Keratinocyte (primary cell): ENCODE results near the gene ASS1. TPM values are rescaled to one million over a fixed set of nuclear protein-coding genes. Genes with fewer than 3 reads are reported as not detected.

ENCODE experiments used
- DNase-seq: peaks from one replicate; pipeline ENCODE4 v3.0.0-alpha.2; 2011; ENCODE audit warnings: low read depth, missing footprints, low spot score
- FAIRE-seq: peaks from 2 replicates; lab custom pipeline; 2011; peaks lifted over from hg19 to GRCh38; lab: Jason Lieb, UNC
- H2AFZ ChIP-seq: 2 replicates; pipeline ENCODE4 v1.6.0; 2012; ENCODE audit warnings: low read length, control low read depth, inconsistent platforms; ENCODE audit not compliant: control insufficient read depth
- H3K27ac ChIP-seq: 2 replicates; pipeline ENCODE4 v1.5.1; 2011; ENCODE audit warnings: low read length; ENCODE audit not compliant: control insufficient read depth, insufficient read depth
- H3K27me3 ChIP-seq: 3 replicates; pipeline ENCODE4 v1.6.0; 2011; ENCODE audit warnings: low read length; ENCODE audit not compliant: control insufficient read depth, insufficient read depth; ENCODE audit errors: extremely low read depth
- H3K36me3 ChIP-seq, 2 experiments: 2 replicates in 1 of 2; 3 replicates in 1 of 2; pipeline ENCODE4 v1.5.1; 2011; ENCODE audit warnings: low read length in 2 of 2, mild to moderate bottlenecking in 1 of 2; ENCODE audit not compliant: control insufficient read depth in 2 of 2, insufficient read depth in 2 of 2; ENCODE audit errors: extremely low read depth in 1 of 2
- H3K4me1 ChIP-seq: 3 replicates; pipeline ENCODE4 v1.5.1; 2011; ENCODE audit warnings: low read length; ENCODE audit not compliant: control insufficient read depth, insufficient read depth; ENCODE audit errors: extremely low read depth
- H3K4me2 ChIP-seq: 3 replicates; pipeline ENCODE4 v1.6.0; 2011; ENCODE audit warnings: low read depth, low read length; ENCODE audit not compliant: control insufficient read depth, insufficient read depth; ENCODE audit errors: extremely low read depth
- H3K4me3 ChIP-seq, 3 experiments: fragments of 200-600 bp in 1 of 3; sonication (generic) in 1 of 3; 2 replicates in 2 of 3; 3 replicates in 1 of 3; pipeline ENCODE4 v1.5.1; 2011 to 2016; ENCODE audit warnings: low read length in 3 of 3, mild to moderate bottlenecking in 3 of 3, control low read depth in 2 of 3, inconsistent platforms in 1 of 3, low read depth in 1 of 3, mixed read lengths in 1 of 3, mixed run types in 1 of 3, moderate library complexity in 1 of 3; ENCODE audit not compliant: control insufficient read depth in 2 of 3, insufficient read depth in 2 of 3; ENCODE audit errors: extremely low read depth in 1 of 3
- H3K79me2 ChIP-seq: 2 replicates; pipeline ENCODE4 v1.6.0; 2012; ENCODE audit warnings: low read length; ENCODE audit not compliant: control insufficient read depth, insufficient read depth
- H3K9ac ChIP-seq: 3 replicates; pipeline ENCODE4 v1.6.0; 2011; ENCODE audit warnings: low read length; ENCODE audit not compliant: control insufficient read depth, insufficient read depth; ENCODE audit errors: extremely low read depth
- H3K9me1 ChIP-seq: 3 replicates; pipeline ENCODE4 v1.6.0; 2011; ENCODE audit warnings: low read length; ENCODE audit not compliant: control insufficient read depth, insufficient read depth; ENCODE audit errors: extremely low read depth
- H3K9me3 ChIP-seq: 2 replicates; pipeline ENCODE4 v1.5.1; 2012; ENCODE audit warnings: low read depth, low read length; ENCODE audit not compliant: control insufficient read depth
- H4K20me1 ChIP-seq: 3 replicates; pipeline ENCODE4 v1.6.0; 2011; ENCODE audit warnings: low read length; ENCODE audit not compliant: control insufficient read depth, insufficient read depth; ENCODE audit errors: extremely low read depth
- EZH2 ChIP-seq: IDR thresholded peaks from one replicate; pipeline ENCODE4 v1.6.1; 2012; ENCODE audit warnings: inconsistent platforms, mild to moderate bottlenecking, low read length, moderate library complexity
- dilution Hi-C: fragments of 300-500 bp; cut with MboI; formaldehyde crosslinking; loops from one replicate; pipeline ENCODE4 v1.7.0; 2020; ENCODE audit warnings: low sequenced_read_pairs; ENCODE audit not compliant: extremely low pct_ligation_motif_present
- polyA plus RNA-seq, 5 experiments: library from polyadenylated mRNA; depleted of rRNA in 3 of 5; stranded (reverse) in 3 of 5; stranded (forward) in 1 of 5; unstranded in 1 of 5; fragments of >200 nt; gene quantifications; 1 replicate in 1 of 5; 2 replicates in 3 of 5; 3 replicates in 1 of 5; pipeline versions ENCODE4 v1.2.1 to v1.2.3, GENCODE V29; 2011 to 2012; ENCODE audit warnings: missing spikeins in 2 of 5, low read depth in 1 of 5, low replicate concordance in 1 of 5
- TF ChIP-seq, protein P1 (sequence below), 3 experiments: IDR thresholded peaks in 1 of 3; conservative IDR thresholded peaks in 1 of 3; optimal IDR thresholded peaks in 1 of 3; 2 replicates in 2 of 3; 3 replicates in 1 of 3; pipeline versions ENCODE3 to v1.5.1; 2011; ENCODE audit warnings: low read length in 3 of 3, mild to moderate bottlenecking in 3 of 3, moderate library complexity in 2 of 3, control low read depth in 1 of 3, inconsistent platforms in 1 of 3; ENCODE audit not compliant: insufficient read depth in 2 of 3; ENCODE audit errors: extremely low read depth in 1 of 3

Gene ASS1
- polyA plus RNA-seq, 1 donor (not counting 4 experiments of a cell fraction or from before 2014, with no cell fraction given): 52.4 TPM

GRCh38 chr9:130536701-130537107 lies 91.9 kb downstream of the ASS1 start:
- TF ChIP-seq, protein P1, sequence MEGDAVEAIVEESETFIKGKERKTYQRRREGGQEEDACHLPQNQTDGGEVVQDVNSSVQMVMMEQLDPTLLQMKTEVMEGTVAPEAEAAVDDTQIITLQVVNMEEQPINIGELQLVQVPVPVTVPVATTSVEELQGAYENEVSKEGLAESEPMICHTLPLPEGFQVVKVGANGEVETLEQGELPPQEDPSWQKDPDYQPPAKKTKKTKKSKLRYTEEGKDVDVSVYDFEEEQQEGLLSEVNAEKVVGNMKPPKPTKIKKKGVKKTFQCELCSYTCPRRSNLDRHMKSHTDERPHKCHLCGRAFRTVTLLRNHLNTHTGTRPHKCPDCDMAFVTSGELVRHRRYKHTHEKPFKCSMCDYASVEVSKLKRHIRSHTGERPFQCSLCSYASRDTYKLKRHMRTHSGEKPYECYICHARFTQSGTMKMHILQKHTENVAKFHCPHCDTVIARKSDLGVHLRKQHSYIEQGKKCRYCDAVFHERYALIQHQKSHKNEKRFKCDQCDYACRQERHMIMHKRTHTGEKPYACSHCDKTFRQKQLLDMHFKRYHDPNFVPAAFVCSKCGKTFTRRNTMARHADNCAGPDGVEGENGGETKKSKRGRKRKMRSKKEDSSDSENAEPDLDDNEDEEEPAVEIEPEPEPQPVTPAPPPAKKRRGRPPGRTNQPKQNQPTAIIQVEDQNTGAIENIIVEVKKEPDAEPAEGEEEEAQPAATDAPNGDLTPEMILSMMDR (optimal IDR thresholded peaks at IDR 0.05 in 1 of 3, IDR thresholded peaks at IDR 0.05 in 1 of 3, conservative IDR thresholded peaks at IDR 0.05 in 1 of 3; ENCODE audit: extremely low read depth in 1 of 3, insufficient read depth in 2 of 3, low read length in 3 of 3): no peak
- TF ChIP-seq EZH2: no peak
- dilution Hi-C loops: no loop called here
- peaks cover 50% of the 10 kb centered on the region for H3K4me1 ChIP-seq
- no peak overlapping the region for H3K27ac ChIP-seq
- H2AFZ ChIP-seq: no peak overlapping the region
- H3K9me3 ChIP-seq: no peaks in the 10 kb centered on the region
- H4K20me1 ChIP-seq: no peaks in the 10 kb centered on the region
- no peaks in the 10 kb centered on the region for H3K27me3 ChIP-seq
- no peak for FAIRE-seq
- H3K79me2 ChIP-seq: no peaks in the 10 kb centered on the region
- peak overlapping the region; percentile 48 for H3K9ac ChIP-seq
- H3K4me2 ChIP-seq: peak overlapping the region; percentile 61
- no peaks in the 10 kb centered on the region for H3K9me1 ChIP-seq
- peak; percentile 49 for DNase-seq
- no peaks in the 10 kb centered on the region for H3K36me3 ChIP-seq
- H3K4me3 ChIP-seq: no peak overlapping the region

GRCh38 chr9:130537346-130538050 lies 92.7 kb downstream of the ASS1 start:
- Histone ChIP-seq H3K9ac (no peak overlapping the region), H3K4me1 (peaks cover 47% of the 10 kb centered on the region), H3K27me3 (no peaks in the 10 kb centered on the region), H3K36me3 (no peaks in the 10 kb centered on the region), H3K4me2 (no peak overlapping the region), H3K27ac (no peak overlapping the region), H3K9me3 (no peaks in the 10 kb centered on the region), H3K79me2 (no peaks in the 10 kb centered on the region), H2AFZ (no peak overlapping the region), H3K4me3 (no peak overlapping the region), H3K9me1 (no peaks in the 10 kb centered on the region), H4K20me1 (no peaks in the 10 kb centered on the region)
- no peak for TF ChIP-seq EZH2
- TF ChIP-seq, protein P1 (optimal IDR thresholded peaks at IDR 0.05 in 1 of 3, IDR thresholded peaks at IDR 0.05 in 1 of 3, conservative IDR thresholded peaks at IDR 0.05 in 1 of 3; ENCODE audit: extremely low read depth in 1 of 3, insufficient read depth in 2 of 3, low read length in 3 of 3): no peak
- DNase-seq (no peak), FAIRE-seq (no peak)
- dilution Hi-C loops: no loop called here
